CD8-positive, alpha-beta memory T cell (primary cell): ENCODE results near the gene SPATA2. TPM values are rescaled to one million over a fixed set of nuclear protein-coding genes. Genes with fewer than 3 reads are reported as not detected.
A peak's percentile ranks its signal among the peaks of the same experiment; 100 is the strongest.

ENCODE experiments used
- CTCF ChIA-PET: fragments of 350-600 bp; sonication (Branson Sonifier 250); formaldehyde crosslinking; loops from one replicate; lab custom pipeline; 2021; ENCODE audit warnings: antibody characterized with exemption; lab: Charles Lee
- POLR2A ChIA-PET: fragments of 350-600 bp; sonication (Branson Sonifier 250); formaldehyde crosslinking; loops from one replicate; lab custom pipeline; 2021; ENCODE audit warnings: antibody characterized with exemption; lab: Charles Lee
- DNase-seq, 5 donors: peaks; one replicate each; pipeline versions ENCODE4 v3.0.0 to v3.0.0-alpha.2; 2020 to 2022; ENCODE audit warnings: mixed read lengths in 1 of 5
- H3K27ac ChIP-seq: one replicate; pipeline ENCODE4 v1.7.0; 2013; ENCODE audit warnings: low read depth, mild to moderate bottlenecking, low read length, moderate library complexity
- H3K27me3 ChIP-seq: 2 replicates; pipeline ENCODE4 v1.7.0; 2013; ENCODE audit warnings: low read length, mild to moderate bottlenecking; ENCODE audit not compliant: insufficient read depth, poor library complexity, severe bottlenecking
- H3K36me3 ChIP-seq: 2 replicates; pipeline ENCODE4 v1.7.0; 2013; ENCODE audit warnings: mild to moderate bottlenecking, low read length, moderate library complexity; ENCODE audit not compliant: insufficient read depth
- H3K4me1 ChIP-seq: 2 replicates; pipeline ENCODE4 v1.7.0; 2013; ENCODE audit warnings: mild to moderate bottlenecking, low read length, moderate library complexity; ENCODE audit not compliant: insufficient read depth
- H3K4me3 ChIP-seq: 2 replicates; pipeline ENCODE4 v1.7.0; 2013; ENCODE audit warnings: mild to moderate bottlenecking, low read length
- H3K9me3 ChIP-seq: 2 replicates; pipeline ENCODE4 v1.7.0; 2013; ENCODE audit warnings: mild to moderate bottlenecking, low read length
- H3K27ac Mint-ChIP-seq, 8 donors: one replicate each; pipeline ENCODE4 v1.8.0; 2020 to 2021; ENCODE audit warnings: mixed read lengths in 8 of 8, mild to moderate bottlenecking in 6 of 8, inconsistent platforms in 3 of 8, moderate library complexity in 3 of 8
- H3K27me3 Mint-ChIP-seq, 2 donors: one replicate each; pipeline ENCODE4 v1.8.0; 2020 to 2021; ENCODE audit warnings: mixed read lengths in 2 of 2, mild to moderate bottlenecking in 1 of 2, moderate library complexity in 1 of 2
- H3K36me3 Mint-ChIP-seq, 3 donors: one replicate each; pipeline ENCODE4 v1.8.0; 2020 to 2021; ENCODE audit warnings: mixed read lengths in 3 of 3, inconsistent platforms in 1 of 3, mild to moderate bottlenecking in 1 of 3
- H3K4me1 Mint-ChIP-seq, 3 donors: one replicate each; pipeline ENCODE4 v1.8.0; 2020 to 2021; ENCODE audit warnings: mixed read lengths in 3 of 3, inconsistent platforms in 1 of 3, mild to moderate bottlenecking in 1 of 3
- H3K4me3 Mint-ChIP-seq, 7 donors: one replicate each; pipeline ENCODE4 v1.8.0; 2020 to 2021; ENCODE audit warnings: mixed read lengths in 7 of 7, mild to moderate bottlenecking in 6 of 7, moderate library complexity in 4 of 7, inconsistent platforms in 2 of 7
- H3K9me3 Mint-ChIP-seq, 5 donors: one replicate each; pipeline ENCODE4 v1.8.0; 2020 to 2022; ENCODE audit warnings: mixed read lengths in 5 of 5, mild to moderate bottlenecking in 3 of 5, moderate library complexity in 2 of 5, inconsistent platforms in 1 of 5
- polyA plus RNA-seq: library from polyadenylated mRNA; unstranded; fragments of 300-500 nt; fragmentation: Illumina TruSeq; gene quantifications from one replicate; pipeline ENCODE4 v1.2.3, GENCODE V29; 2021
- total RNA-seq, 2 experiments: library from RNA; stranded (reverse); gene quantifications; one replicate each; pipeline ENCODE4 v1.2.3, GENCODE V29; 2021

The SPATA2 gene
- total and polyA plus RNA-seq, 3 experiments from 2014 or later: 5.3 to 16.0 (median 15.0) TPM

DNA sequence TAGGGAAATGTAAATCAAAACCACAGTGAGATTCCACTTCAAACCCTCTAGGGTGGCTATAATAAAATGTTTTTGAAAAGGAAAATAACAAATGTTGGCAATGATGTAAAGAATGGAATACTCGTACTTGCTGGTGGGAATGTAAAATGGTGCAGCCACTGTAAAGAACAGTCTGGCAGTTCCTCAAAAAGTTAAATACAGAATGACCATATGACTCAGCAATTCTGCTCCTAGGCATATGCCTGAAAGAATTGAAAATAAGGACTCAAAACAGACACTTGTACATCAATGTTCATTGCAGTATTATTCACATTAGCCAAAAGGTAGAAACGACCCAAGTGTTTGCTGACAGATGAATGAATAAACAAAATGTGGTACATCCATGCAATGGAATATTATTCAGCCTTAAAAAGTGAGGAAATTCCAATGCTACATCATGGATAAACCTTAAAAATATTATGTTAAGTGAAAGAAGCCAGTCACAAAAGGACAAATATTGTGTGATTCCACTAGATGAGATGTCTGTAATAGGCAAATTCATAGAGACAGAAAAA, 10.6 kb upstream of the SPATA2 start:
- no peak overlapping the region for H3K4me3 Mint-ChIP-seq
- Histone ChIP-seq H3K36me3 (no peaks in the 10 kb centered on the region), H3K27ac (no peak overlapping the region), H3K4me1 (no peaks in the 10 kb centered on the region), H3K27me3 (no peaks in the 10 kb centered on the region), H3K4me3 (no peak overlapping the region), H3K9me3 (no peaks in the 10 kb centered on the region)
- H3K27ac Mint-ChIP-seq: no peak overlapping the region
- peaks cover 0 to 3% of the 10 kb centered on the region in 2 donors for H3K27me3 Mint-ChIP-seq
- no peak for DNase-seq
- no peaks in the 10 kb centered on the region for H3K9me3 Mint-ChIP-seq
- H3K4me1 Mint-ChIP-seq: peaks cover 5 to 9% (median 7%) of the 10 kb centered on the region in 3 donors
- ChIA-PET POLR2A (no interaction called here), CTCF (interaction anchor here (1.2 to 1.3 kb wide), 2 partner anchors 146 to 317 kb away, joined by 3 to 4 read pairs; no protein-coding TSS in a partner anchor)
- H3K36me3 Mint-ChIP-seq: no peaks in the 10 kb centered on the region

DNA sequence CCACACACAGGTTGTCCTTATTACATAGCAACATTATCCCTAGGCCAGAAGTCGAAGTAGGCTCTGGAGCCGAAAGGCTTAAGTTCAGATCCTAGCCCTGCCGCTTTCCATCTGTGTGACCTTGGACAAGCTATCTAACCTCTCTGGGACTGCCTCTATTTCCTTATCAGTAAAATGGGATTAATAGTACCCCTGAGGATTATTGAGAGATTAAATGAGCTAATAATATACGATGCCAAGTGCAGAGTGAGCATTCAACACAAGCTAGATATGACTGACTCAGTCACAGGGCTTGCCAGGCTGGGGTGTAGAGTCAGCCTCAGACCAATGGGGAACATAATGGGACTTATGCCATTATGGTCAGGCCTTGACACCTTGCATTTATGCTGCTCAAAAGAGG, 8.9 kb upstream of the SPATA2 start:
- H3K4me1 ChIP-seq: no peaks in the 10 kb centered on the region
- H3K36me3 ChIP-seq: no peaks in the 10 kb centered on the region
- Mint-ChIP-seq H3K4me3 (no peak overlapping the region), H3K27me3 (peaks cover 0 to 3% of the 10 kb centered on the region in 2 donors), H3K36me3 (no peaks in the 10 kb centered on the region), H3K9me3 (no peaks in the 10 kb centered on the region), H3K27ac (no peak overlapping the region), H3K4me1 (peaks cover 5 to 9% (median 7%) of the 10 kb centered on the region in 3 donors)
- H3K9me3 ChIP-seq: no peaks in the 10 kb centered on the region
- no peaks in the 10 kb centered on the region for H3K27me3 ChIP-seq
- POLR2A ChIA-PET: no interaction called here
- DNase-seq: no peak
- H3K4me3 ChIP-seq: no peak overlapping the region
- CTCF ChIA-PET: interaction anchor here (0.6 to 1.2 kb wide), 2 partner anchors 11 to 36 kb away, joined by 3 read pairs; no protein-coding TSS in a partner anchor
- no peak overlapping the region for H3K27ac ChIP-seq

DNA sequence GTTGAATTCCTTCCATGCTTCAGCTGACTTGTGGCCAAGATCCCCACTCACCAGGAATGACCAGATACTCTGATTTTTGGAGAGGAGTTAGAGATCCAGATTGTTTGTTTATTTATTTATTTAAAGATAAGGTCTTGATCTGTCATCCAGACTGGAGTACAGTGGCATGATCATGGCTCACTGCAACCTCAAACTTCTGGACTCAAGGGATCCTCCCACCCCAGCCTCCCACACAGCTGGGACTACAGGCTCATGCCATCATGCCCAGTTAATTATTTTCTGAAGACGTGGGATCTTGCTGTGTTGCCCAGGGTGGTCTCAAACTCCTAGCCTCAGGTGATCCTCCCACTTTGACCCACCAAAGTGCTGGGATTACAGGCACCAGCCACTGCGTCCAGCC, 4.1 kb upstream of the SPATA2 start:
- Histone ChIP-seq H3K4me3 (no peak overlapping the region), H3K9me3 (no peaks in the 10 kb centered on the region)

DNA sequence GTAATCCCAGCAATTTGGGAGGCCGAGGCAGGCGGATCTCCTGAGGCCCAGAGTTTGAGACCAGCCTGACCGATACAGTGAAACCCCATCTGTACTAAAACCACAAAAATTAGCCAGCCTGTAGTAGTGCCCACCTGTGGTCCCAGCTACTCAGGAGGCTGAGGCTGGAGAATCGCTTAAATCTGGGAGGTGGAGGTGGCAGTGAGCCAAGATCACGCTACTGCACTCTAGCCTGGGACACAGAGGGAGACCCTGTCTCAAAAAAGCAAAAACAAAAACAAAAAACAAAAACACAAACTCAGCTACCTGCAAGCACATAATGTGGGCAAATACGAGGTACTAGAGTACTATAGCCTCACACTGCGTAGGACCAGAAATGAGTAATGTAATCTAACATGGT, 3.7 kb upstream of the SPATA2 start:
- peaks cover 20 to 26% (median 22%) of the 10 kb centered on the region in 3 donors for H3K4me1 Mint-ChIP-seq
- CTCF ChIA-PET: no interaction called here

More for the DNA sequence above, 4.1 kb upstream of the SPATA2 start:
- Histone ChIP-seq H3K4me1 (peaks cover 15% of the 10 kb centered on the region), H3K27me3 (no peaks in the 10 kb centered on the region), H3K36me3 (no peaks in the 10 kb centered on the region), H3K27ac (no peak overlapping the region)
- Mint-ChIP-seq H3K27me3 (peaks cover 0 to 3% of the 10 kb centered on the region in 2 donors), H3K9me3 (no peaks in the 10 kb centered on the region), H3K4me1 (peaks cover 16 to 22% (median 18%) of the 10 kb centered on the region in 3 donors), H3K4me3 (no peak overlapping the region), H3K36me3 (peaks cover 0 to 8% (median 0%) of the 10 kb centered on the region in 3 donors), H3K27ac (no peak overlapping the region)
- ChIA-PET POLR2A (no interaction called here), CTCF (no interaction called here)
- DNase-seq: no peak

DNA sequence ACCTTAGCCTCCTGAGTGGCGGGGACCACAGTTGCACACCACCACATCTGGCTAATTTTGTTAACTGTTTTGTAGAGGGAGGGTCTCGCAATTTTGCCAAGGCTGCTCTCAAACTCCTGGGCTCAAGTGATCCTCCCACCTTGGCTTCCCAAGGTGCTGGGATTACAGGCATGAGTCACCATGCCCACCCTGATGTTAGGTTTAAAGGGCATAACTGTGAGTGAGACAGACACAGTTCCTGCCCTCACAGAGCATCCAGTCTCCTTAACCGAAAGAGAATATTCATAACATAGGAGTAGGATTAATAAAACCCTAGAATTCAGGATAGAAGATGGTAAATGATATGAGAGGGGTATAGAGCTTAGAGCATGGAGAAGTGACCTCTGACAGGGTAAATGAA, 3.1 kb upstream of the SPATA2 start:
- Mint-ChIP-seq H3K4me1 (peaks cover 25 to 32% (median 28%) of the 10 kb centered on the region in 3 donors), H3K9me3 (no peaks in the 10 kb centered on the region), H3K36me3 (peaks cover 0 to 8% (median 0%) of the 10 kb centered on the region in 3 donors), H3K4me3 (peak overlapping the region in 1 of 7 donors; percentile 18), H3K27me3 (no peaks in the 10 kb centered on the region), H3K27ac (peak overlapping the region in 1 of 8 donors; percentile 43)
- ChIA-PET CTCF (no interaction called here), POLR2A (no interaction called here)
- H3K4me1 ChIP-seq: peaks cover 26% of the 10 kb centered on the region
- no peak overlapping the region for H3K4me3 ChIP-seq
- no peaks in the 10 kb centered on the region for H3K36me3 ChIP-seq
- no peaks in the 10 kb centered on the region for H3K27me3 ChIP-seq
- DNase-seq: no peak
- H3K27ac ChIP-seq: no peak overlapping the region
- no peaks in the 10 kb centered on the region for H3K9me3 ChIP-seq

More for the DNA sequence above, 3.7 kb upstream of the SPATA2 start:
- POLR2A ChIA-PET: no interaction called here
- no peak for DNase-seq
- Histone ChIP-seq H3K27me3 (no peaks in the 10 kb centered on the region), H3K27ac (no peak overlapping the region), H3K36me3 (no peaks in the 10 kb centered on the region), H3K4me1 (peaks cover 20% of the 10 kb centered on the region), H3K9me3 (no peaks in the 10 kb centered on the region), H3K4me3 (no peak overlapping the region)
- Mint-ChIP-seq H3K36me3 (peaks cover 0 to 8% (median 0%) of the 10 kb centered on the region in 3 donors), H3K9me3 (no peaks in the 10 kb centered on the region), H3K27ac (no peak overlapping the region), H3K27me3 (peaks cover 0 to under 1% of the 10 kb centered on the region in 2 donors), H3K4me3 (no peak overlapping the region)

DNA sequence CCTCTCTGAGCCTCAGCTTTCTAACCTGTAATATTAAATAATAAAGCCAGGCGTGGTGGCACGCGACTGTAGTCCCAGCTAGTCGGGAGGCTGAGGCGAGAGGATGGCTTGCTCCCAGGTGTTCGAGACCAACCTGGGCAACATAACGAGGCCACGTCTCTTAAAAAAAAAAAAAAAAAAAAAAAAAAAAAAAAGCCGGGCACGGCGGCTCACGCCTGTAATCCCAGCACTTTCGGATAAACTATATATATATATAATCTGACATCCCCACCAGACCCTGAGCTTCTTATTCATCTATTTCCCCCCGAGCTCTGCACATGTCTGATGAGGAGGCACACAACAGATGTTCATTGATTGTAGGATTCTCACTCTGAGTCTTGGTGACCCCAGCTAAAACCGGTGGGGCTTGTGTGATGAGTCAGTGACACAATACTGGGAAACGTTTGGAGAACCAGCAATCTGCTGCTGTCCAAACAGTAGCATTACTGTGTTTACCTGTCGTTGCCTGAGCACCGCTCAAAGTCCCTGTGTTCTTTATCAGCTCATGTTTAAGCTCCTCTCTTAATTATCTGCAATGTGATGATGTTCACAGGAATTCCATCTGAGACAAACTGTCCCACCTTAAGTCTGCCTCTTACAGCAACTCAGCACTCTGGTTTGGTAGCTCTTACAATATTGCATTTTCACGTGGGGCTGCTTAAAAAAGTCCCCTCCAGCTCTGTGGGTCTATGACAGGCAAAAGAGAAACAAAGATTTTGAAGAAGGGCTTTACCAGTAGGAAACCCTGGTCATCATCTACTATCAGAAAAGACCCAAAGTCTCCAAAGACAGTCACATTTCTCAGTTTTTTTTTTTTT, 1.0 kb upstream of the SPATA2 start:
- peak in 1 of 5 donors; percentile 55 for DNase-seq
- Histone ChIP-seq H3K4me1 (peaks cover 36% of the 10 kb centered on the region), H3K27ac (peak overlapping the region; percentile 100), H3K4me3 (peak overlapping the region; percentile 98), H3K27me3 (no peaks in the 10 kb centered on the region), H3K36me3 (no peaks in the 10 kb centered on the region), H3K9me3 (no peaks in the 10 kb centered on the region)
- peak overlapping the region; percentile 96 to 100 (median 98) for H3K4me3 Mint-ChIP-seq
- peak overlapping the region; percentile 97 to 100 (median 100) for H3K27ac Mint-ChIP-seq
- no peaks in the 10 kb centered on the region for H3K27me3 Mint-ChIP-seq
- peaks cover 0 to 10% (median 2%) of the 10 kb centered on the region in 3 donors for H3K36me3 Mint-ChIP-seq
- no peaks in the 10 kb centered on the region for H3K9me3 Mint-ChIP-seq
- peaks cover 30 to 49% (median 40%) of the 10 kb centered on the region in 3 donors for H3K4me1 Mint-ChIP-seq
- ChIA-PET CTCF (interaction anchor here (1.1 to 2.0 kb wide), 6 partner anchors 10 to 308 kb away, joined by 3 to 8 read pairs (median 4); partner anchors contain the start of gene RNF114), POLR2A (interaction anchor here (0.6 to 3.2 kb wide), 4 partner anchors 19 to 649 kb away, joined by 3 to 34 read pairs (median 4); partner anchors contain the start of gene RNF114)

DNA sequence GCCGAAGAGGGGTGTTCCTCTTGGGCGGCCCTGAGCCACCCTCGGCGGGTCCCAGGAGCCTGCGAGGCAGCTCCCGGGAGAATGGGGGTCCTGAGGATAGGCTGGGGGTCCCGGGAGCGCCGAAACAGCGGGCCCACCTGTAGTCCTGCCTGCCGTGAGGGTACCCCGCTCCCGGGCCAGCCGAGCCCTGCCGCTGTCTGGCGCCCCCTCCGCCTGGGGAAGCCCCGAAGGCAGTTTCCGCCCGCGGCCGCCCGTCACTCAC, 280 bp downstream of the SPATA2 start:
- POLR2A ChIA-PET: interaction anchor here (0.6 to 3.2 kb wide), 2 partner anchors 21 to 45 kb away, joined by 4 to 34 read pairs; partner anchors contain the start of gene RNF114
- H3K4me1 Mint-ChIP-seq: peaks cover 30 to 59% (median 48%) of the 10 kb centered on the region in 3 donors
- no peaks in the 10 kb centered on the region for H3K27me3 ChIP-seq

More for the DNA sequence above, 280 bp downstream of the SPATA2 start:
- Histone ChIP-seq H3K4me3 (peak overlapping the region; percentile 98), H3K4me1 (peaks cover 36% of the 10 kb centered on the region), H3K36me3 (no peaks in the 10 kb centered on the region), H3K27ac (peak overlapping the region; percentile 100), H3K9me3 (no peaks in the 10 kb centered on the region)
- H3K27ac Mint-ChIP-seq: peak overlapping the region; percentile 97 to 100 (median 100)
- H3K27me3 Mint-ChIP-seq: no peaks in the 10 kb centered on the region
- DNase-seq: no peak
- CTCF ChIA-PET: interaction anchor here (1.3 kb wide), 3 partner anchors 27 to 156 kb away, joined by 3 to 4 read pairs (median 3); no protein-coding TSS in a partner anchor
- peaks cover 0 to 20% (median 2%) of the 10 kb centered on the region in 3 donors for H3K36me3 Mint-ChIP-seq
- no peaks in the 10 kb centered on the region for H3K9me3 Mint-ChIP-seq
- peak overlapping the region; percentile 96 to 100 (median 98) for H3K4me3 Mint-ChIP-seq
